K562 (cell line): ENCODE data around the gene UBE2M. TPM values are rescaled to one million over a fixed set of nuclear protein-coding genes. Genes with fewer than 3 reads are reported as not detected.

ENCODE experiments used
- ATF6 ChIP-seq: sonication (generic); formaldehyde crosslinking; IDR thresholded peaks from 2 replicates; pipeline ENCODE4 v1.4.0; 2020; ENCODE audit warnings: mild to moderate bottlenecking, missing genetic modification reagents
- ATF7 ChIP-seq: fragments of 450-650 bp; IDR thresholded peaks from 2 replicates; pipeline ENCODE4 v1.7.1; 2014; ENCODE audit warnings: mild to moderate bottlenecking, moderate library complexity
- CEBPG ChIP-seq, 3 experiments: fragments of 200-800 bp in 1 of 3; sonication (Bioruptor generic) in 1 of 3; sonication (generic) in 1 of 3; formaldehyde crosslinking in 1 of 3; IDR thresholded peaks in 2 of 3; conservative IDR thresholded peaks in 1 of 3; 2 replicates each; pipeline versions ENCODE4 v1.6.1 to v1.8.0; 2016 to 2022; ENCODE audit warnings: missing compliant biosample characterization in 2 of 3, missing genetic modification characterization in 2 of 3, mild to moderate bottlenecking in 1 of 3, missing genetic modification reagents in 1 of 3
- CREB1 ChIP-seq, 2 experiments: sonication (generic) in 1 of 2; formaldehyde crosslinking in 1 of 2; IDR thresholded peaks; 2 replicates each; pipeline versions ENCODE4 v1.6.1 to v1.8.0; 2012 to 2022; ENCODE audit warnings: inconsistent platforms in 1 of 2, mild to moderate bottlenecking in 1 of 2, missing genetic modification reagents in 1 of 2, moderate library complexity in 1 of 2
- E2F1 ChIP-seq: sonication (generic); formaldehyde crosslinking; IDR thresholded peaks from 2 replicates; pipeline ENCODE4 v1.8.1; 2023; ENCODE audit warnings: mild to moderate bottlenecking, missing genetic modification reagents, moderate library complexity
- KLF16 ChIP-seq: IDR thresholded peaks from 2 replicates; pipeline ENCODE4 v1.6.1; 2016; ENCODE audit warnings: antibody characterized with exemption
- L3MBTL2 ChIP-seq: fragments of 450-650 bp; IDR thresholded peaks from 2 replicates; pipeline ENCODE4 v1.6.1; 2016; ENCODE audit warnings: mild to moderate bottlenecking, moderate library complexity
- LARP7 ChIP-seq: fragments of 450-650 bp; IDR thresholded peaks from 2 replicates; pipeline ENCODE4 v1.6.1; 2016
- PCBP2 ChIP-seq: fragments of 200-400 bp; formaldehyde crosslinking; IDR thresholded peaks from 2 replicates; pipeline ENCODE4 v1.6.1; 2018; ENCODE audit warnings: low read length, low read depth, mild to moderate bottlenecking, moderate library complexity; ENCODE audit not compliant: poor library complexity, severe bottlenecking
- POLR2AphosphoS2 ChIP-seq: IDR thresholded peaks from 2 replicates; pipeline ENCODE4 v1.6.1; 2012; ENCODE audit warnings: low read length, improper control_type of control experiment
- RBM25 ChIP-seq: fragments of 200-400 bp; formaldehyde crosslinking; IDR thresholded peaks from 2 replicates; pipeline ENCODE4 v1.6.1; 2018; ENCODE audit warnings: low read length, low read depth, moderate library complexity; ENCODE audit not compliant: severe bottlenecking
- SMAD4 ChIP-seq: fragments of 250-450 bp; sonication (Bioruptor Pico); conservative IDR thresholded peaks from 2 replicates; pipeline ENCODE4 v1.8.0; 2021; ENCODE audit warnings: inconsistent platforms, mild to moderate bottlenecking, moderate library complexity
- SRSF3 ChIP-seq: fragments of 200-400 bp; formaldehyde crosslinking; IDR thresholded peaks from 2 replicates; pipeline ENCODE4 v1.6.1; 2016; ENCODE audit warnings: mild to moderate bottlenecking, low read length, moderate library complexity; ENCODE audit not compliant: insufficient read depth
- TCF7 ChIP-seq: sonication (generic); IDR thresholded peaks from 2 replicates; pipeline ENCODE4 v1.6.1; 2016; ENCODE audit warnings: antibody characterized with exemption, borderline replicate concordance
- ZBED1 ChIP-seq: IDR thresholded peaks from 2 replicates; pipeline ENCODE4 v1.6.1; 2014
- ZFP36 ChIP-seq: fragments of 150-350 bp; IDR thresholded peaks from 2 replicates; pipeline ENCODE4 v1.6.1; 2018; ENCODE audit warnings: low read length, low read depth; ENCODE audit not compliant: partially characterized antibody
- ZNF785 ChIP-seq: fragments of 250-450 bp; sonication (Bioruptor Pico); IDR thresholded peaks from 2 replicates; pipeline ENCODE4 v1.4.0; 2020; ENCODE audit warnings: mild to moderate bottlenecking
- polyA plus RNA-seq, 8 experiments: library from polyadenylated mRNA; depleted of rRNA in 4 of 8; stranded (reverse) in 5 of 8; unstranded in 3 of 8; fragments of >200 nt; fragmentation: Nextera tagmentation in 2 of 8; fragmentation: Illumina TruSeq in 1 of 8; extraction: Ambion mirVana in 2 of 8; extraction: Trizol in 1 of 8; gene quantifications; 2 replicates each; pipeline versions ENCODE4 v1.2.1 to v1.2.3, GENCODE V29; 2011 to 2014; ENCODE audit warnings: inconsistent platforms in 1 of 8, missing spikeins in 1 of 8
- total RNA-seq, 7 experiments: library from RNA; depleted of rRNA in 6 of 7; stranded (reverse); fragments of >200 nt in 6 of 7; fragmentation: Illumina TruSeq in 2 of 7; extraction: Trizol in 2 of 7; gene quantifications; 2 replicates each; pipeline versions ENCODE4 v1.2.1 to v1.2.3, GENCODE V29; 2011 to 2021; ENCODE audit warnings: low replicate concordance in 1 of 7
- TF ChIP-seq, protein P1 (sequence below), 3 experiments: fragments of 200-800 bp in 1 of 3; sonication (Bioruptor generic) in 1 of 3; sonication (generic) in 1 of 3; formaldehyde crosslinking in 1 of 3; IDR thresholded peaks; 2 replicates each; pipeline versions ENCODE4 v1.6.1 to v1.8.0; 2016 to 2022; ENCODE audit warnings: mild to moderate bottlenecking in 2 of 3, missing compliant biosample characterization in 2 of 3, missing genetic modification characterization in 2 of 3, missing genetic modification reagents in 1 of 3
- TF ChIP-seq, protein P2 (sequence below): fragments of 250-450 bp; sonication (Bioruptor Pico); IDR thresholded peaks from 2 replicates; pipeline ENCODE4 v1.8.0; 2022; ENCODE audit warnings: moderate library complexity, mild to moderate bottlenecking, inconsistent platforms
- TF ChIP-seq, protein P3 (sequence below): sonication (generic); formaldehyde crosslinking; IDR thresholded peaks from 2 replicates; pipeline ENCODE4 v1.9.0; 2022; ENCODE audit warnings: mild to moderate bottlenecking, missing genetic modification reagents

Gene UBE2M
- total and polyA plus RNA-seq, 9 of the 15 experiments (the other 6 are each of a cell fraction or from before 2014, with no cell fraction given): 0.92 to 163 (median 85.7) TPM

- no peak for TF ChIP-seq PCBP2
- TF ChIP-seq LARP7: no peak
- TF ChIP-seq ATF7: peak; percentile 84
- TF ChIP-seq ATF6: no peak
- no peak for TF ChIP-seq RBM25
- 0 out of 2 replicates have a peak, but pooled peaks have one; percentile 38 for TF ChIP-seq SRSF3
- TF ChIP-seq L3MBTL2: peak; percentile 95
- peak; percentile 85; the same call in 1 of the 2 replicates for TF ChIP-seq TCF7
- TF ChIP-seq ZBED1: no peak
- TF ChIP-seq, protein P1, sequence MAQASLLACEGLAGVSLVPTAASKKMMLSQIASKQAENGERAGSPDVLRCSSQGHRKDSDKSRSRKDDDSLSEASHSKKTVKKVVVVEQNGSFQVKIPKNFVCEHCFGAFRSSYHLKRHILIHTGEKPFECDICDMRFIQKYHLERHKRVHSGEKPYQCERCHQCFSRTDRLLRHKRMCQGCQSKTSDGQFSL (CRISPR knock-in tag; IDR thresholded peaks at IDR 0.05): 0 out of 2 replicates have a peak, but pooled peaks have one; percentile 38
- TF ChIP-seq, protein P1 (tag; IDR thresholded peaks at IDR 0.05): no peak
- TF ChIP-seq KLF16: peak; percentile 80
- TF ChIP-seq, protein P2, sequence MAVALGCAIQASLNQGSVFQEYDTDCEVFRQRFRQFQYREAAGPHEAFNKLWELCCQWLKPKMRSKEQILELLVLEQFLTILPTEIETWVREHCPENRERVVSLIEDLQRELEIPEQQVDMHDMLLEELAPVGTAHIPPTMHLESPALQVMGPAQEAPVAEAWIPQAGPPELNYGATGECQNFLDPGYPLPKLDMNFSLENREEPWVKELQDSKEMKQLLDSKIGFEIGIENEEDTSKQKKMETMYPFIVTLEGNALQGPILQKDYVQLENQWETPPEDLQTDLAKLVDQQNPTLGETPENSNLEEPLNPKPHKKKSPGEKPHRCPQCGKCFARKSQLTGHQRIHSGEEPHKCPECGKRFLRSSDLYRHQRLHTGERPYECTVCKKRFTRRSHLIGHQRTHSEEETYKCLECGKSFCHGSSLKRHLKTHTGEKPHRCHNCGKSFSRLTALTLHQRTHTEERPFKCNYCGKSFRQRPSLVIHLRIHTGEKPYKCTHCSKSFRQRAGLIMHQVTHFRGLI: no peak
- peak; percentile 86 for TF ChIP-seq SMAD4 (CRISPR knock-in tag)
- TF ChIP-seq CREB1 (IDR thresholded peaks at IDR 0.05): peak; percentile 63; the same call in 1 of the 2 replicates
- TF ChIP-seq CREB1 (CRISPR knock-in tag; IDR thresholded peaks at IDR 0.05): peak; percentile 74
- TF ChIP-seq CEBPG (CRISPR knock-in tag; IDR thresholded peaks at IDR 0.05): no peak
- TF ChIP-seq CEBPG (tag; conservative IDR thresholded peaks at IDR 0.05 in 1 of 2, IDR thresholded peaks at IDR 0.05 in 1 of 2): no peak
- no peak for TF ChIP-seq ZFP36
- TF ChIP-seq, protein P3, sequence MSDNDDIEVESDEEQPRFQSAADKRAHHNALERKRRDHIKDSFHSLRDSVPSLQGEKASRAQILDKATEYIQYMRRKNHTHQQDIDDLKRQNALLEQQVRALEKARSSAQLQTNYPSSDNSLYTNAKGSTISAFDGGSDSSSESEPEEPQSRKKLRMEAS (CRISPR knock-in tag): peak; percentile 74
- TF ChIP-seq ZNF785: no peak
- TF ChIP-seq POLR2AphosphoS2: no peak
- no peak; the same call in 1 of the 2 replicates for TF ChIP-seq E2F1 (CRISPR knock-in tag)
These were observed 23.1 kb upstream of the UBE2M start (continued) for GRCh38 chr19:58581227-58582141.
